ENCODE measurements around the gene BACE2.
A peak's percentile ranks its signal among the peaks of the same experiment; 100 is the strongest.

The BACE2 gene

DNA sequence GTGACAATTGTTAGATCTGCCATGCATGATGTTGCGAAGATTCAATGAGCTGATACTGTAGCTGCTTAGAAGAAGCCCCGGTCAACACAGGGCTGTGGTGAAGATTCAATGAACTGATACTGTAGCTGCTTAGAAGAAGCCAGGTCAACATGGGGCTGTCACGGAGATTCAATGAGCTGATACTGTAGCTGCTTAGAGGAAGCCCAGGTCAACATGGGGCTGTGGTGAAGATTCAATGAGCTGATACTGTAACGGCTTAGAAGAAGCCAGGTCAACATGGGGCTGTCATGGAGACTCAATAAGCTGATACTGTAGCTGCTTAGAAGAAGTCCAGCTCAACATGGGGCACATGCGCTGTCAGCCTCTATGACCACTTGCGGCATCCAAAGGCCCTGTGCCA, 18.8 kb upstream of the BACE2 start:
- DNase-seq, result no peak

DNA sequence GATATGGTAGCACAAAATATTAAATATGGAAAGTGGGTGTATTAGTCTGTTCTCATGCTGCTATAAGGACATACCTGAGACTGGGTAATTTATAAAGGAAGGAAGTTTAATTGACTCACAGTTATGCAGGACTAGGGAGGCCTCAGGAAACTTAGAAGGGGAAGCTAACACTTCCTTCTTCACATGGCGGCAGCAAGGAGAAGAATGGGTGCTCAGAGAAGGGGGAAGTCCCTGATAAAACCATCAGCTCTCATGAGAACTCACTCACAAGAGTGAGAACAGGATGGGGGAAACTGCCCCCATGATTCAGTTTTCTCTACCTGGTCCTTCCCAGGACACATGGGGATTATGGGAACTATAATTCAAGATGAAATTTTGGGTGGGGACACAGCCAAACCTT, 15.8 kb upstream of the BACE2 start:
- no peak for DNase-seq

DNA sequence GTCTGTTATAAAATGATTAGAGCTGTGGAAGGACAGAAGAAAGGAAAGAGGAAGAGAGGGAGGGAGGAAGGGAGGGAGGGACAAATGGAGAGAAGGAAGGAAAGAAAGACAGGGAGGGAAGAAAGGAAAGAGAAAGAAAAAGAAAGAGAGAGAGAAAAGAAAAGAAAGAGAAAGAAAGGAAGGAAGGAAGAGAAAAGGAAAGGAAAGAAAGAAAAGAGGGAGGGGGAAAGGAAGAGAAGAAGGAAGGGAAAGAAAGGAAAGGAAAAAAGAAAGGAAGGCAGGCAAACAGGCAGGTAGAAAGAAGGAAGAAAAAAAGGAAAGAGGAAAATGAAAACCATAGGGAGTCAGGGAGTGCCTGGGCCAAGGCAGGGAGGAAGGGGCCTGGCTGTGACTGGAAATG, 14.5 kb upstream of the BACE2 start:
- DNase-seq, result no peak

DNA sequence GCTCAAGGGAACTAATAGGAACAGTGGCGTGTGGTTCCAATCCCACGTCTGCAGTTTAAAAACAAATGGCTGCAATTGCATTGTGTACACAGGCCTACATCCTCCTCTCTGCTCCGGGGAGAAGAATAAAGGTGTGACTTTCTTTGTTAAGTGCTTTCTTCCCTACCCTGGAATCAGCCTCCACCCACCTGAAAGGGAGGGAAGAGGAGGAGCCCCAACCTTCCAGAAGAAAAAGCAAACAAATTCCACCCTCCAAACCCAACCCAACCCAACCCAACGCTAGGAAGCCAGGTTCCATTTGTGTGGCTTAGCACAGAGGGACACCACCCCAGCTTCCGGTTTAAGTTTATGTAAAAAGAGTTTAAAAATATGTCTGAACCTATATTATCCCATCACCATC, 11.8 kb upstream of the BACE2 start:
- no peak for DNase-seq

DNA sequence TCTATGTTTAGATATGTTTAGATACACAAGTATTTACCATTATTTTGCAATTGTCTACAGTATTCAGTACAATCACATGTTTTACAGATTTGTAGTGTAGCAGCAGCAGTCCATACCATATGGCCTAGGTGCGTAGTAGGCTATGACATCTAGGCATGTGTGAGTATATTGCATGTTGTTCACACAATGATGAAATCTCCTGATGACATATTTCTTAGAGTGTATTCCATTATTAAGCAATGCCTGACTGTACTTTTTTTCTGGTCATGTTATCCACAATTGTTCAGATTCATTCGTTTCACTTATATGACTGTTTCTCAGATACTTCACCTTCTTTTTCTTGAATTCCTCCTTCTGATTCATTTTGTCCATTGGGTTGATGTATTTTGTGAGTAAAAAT, 9.9 kb upstream of the BACE2 start:
- no peak for DNase-seq

DNA sequence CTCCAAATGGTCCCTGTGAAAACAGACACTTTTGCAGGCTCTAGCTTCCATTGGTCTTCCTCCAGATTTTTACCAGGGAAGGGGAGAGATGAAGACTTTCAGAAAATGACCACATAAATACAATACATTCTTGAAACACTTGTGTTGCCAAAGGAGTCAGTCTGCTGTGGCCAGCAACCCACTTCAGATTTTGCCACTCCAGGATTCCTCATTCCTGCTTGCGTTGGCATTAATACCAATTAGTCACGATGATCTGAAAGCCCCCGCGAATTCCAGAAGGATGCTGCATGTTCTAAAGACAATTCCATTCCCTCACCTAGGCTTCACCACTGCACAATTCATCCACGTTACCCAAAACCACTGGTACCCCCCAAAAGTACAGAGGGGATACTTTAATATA, 7.9 kb upstream of the BACE2 start:
- DNase-seq, result no peak

DNA sequence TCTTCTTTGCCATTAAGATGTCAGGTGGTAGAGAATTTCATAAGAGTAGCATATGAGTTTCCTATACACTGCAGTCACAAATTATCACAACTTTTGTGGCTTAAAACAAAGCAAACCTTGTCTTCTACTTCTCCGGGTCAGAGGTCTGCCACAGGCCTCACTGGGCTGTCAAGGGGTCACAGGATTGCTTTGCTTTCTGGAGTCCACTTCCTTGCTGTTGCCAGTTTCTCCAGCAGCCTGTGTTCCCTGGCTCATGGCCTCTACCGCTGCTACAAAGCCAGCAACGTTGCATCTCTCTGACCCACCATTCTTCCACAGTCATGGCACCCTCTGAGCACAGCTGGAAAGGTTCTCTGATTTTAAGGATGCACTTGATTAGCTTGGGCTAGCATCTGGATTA, 6.5 kb upstream of the BACE2 start:
- DNase-seq, result no peak

DNA sequence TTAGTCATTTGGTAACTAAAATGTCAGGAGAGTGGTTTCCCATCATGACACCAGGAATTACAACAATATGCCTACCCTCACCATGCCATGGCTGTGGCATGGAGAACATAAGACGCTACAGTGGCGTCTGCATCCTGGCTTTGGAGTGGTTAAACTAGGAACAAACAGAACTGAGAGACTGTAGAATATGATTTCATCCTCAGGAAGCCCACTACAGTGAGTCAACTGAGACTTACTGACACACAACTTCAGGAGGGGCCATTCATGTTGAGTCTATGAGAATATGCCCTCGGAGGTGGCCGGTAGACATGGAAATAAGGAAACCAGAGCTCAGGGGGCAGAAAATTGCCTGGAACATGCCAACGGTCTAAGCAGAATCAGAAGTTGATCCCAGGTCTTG, 5.9 kb upstream of the BACE2 start:
- DNase-seq, result no peak

DNA sequence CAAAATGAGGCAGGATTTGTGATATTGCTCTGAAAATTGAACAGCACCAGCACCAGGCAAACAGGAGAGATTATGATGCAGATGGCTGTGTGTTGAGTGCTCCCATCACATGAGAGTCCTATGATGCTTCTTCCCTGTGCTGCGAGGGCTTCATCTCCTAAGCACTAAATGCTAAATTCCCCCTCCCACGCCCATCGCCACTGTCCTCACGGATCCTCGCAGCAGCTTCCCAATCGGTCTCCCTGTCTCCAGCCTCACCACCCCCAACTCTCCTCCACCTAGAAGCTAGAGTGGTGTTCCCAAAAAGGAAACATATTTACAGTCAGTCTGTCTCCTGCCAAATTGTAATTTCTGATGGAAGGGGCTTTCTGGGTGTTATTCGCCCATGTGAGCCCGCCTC, 4.9 kb upstream of the BACE2 start:
- no peak for DNase-seq

DNA sequence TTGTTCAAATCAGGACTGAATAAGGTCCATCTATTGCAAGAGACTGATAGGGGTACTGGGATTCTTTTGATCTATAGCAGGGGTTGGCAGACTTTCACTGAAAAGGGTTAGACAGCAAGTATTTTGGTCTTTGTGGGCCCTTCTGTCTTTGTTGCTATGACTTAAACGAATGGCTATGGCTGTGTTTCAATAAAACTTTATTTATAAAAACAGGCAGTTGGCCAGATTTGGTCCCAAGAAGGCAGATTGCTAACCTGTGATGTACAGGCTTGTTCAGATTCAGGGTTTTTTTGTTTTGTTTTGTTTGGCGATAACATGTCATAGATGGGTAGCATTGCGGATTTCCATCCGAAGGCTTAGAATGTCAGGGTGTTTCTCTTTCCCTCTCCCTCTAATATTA, 3.9 kb upstream of the BACE2 start:
- DNase-seq, result no peak

DNA sequence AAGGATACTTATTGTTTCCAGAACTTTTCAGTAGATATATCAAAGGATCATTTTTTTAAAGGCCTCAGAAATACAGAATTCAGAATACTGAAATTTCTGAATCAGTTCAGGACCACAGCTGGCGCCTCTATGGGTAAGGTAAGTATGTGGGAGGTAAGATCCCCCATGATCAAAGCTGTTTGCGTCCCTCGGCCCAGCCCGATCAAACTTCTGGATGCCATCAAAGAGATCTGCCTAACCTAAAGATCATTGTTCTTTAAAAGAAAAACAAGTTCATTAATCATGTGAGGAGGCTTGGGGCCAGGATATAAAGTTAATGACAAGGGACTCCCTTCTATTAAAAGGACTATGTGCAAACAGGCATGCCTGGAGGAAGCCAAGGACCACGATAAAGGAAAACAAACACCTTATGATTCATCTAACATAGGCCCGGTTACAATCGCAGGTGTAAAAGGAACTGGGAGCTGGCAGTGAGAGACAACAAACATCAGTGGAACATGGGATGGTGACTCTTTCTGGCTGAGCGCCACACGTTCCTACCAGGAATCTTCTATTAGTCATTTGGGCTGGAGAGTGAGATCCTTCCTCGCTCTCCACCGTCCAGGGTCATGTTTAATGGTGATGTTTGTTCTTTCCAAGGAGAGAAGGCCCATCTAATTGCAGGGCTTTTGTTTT, 2.8 kb upstream of the BACE2 start:
- DNase-seq, result peak; percentile 80

DNA sequence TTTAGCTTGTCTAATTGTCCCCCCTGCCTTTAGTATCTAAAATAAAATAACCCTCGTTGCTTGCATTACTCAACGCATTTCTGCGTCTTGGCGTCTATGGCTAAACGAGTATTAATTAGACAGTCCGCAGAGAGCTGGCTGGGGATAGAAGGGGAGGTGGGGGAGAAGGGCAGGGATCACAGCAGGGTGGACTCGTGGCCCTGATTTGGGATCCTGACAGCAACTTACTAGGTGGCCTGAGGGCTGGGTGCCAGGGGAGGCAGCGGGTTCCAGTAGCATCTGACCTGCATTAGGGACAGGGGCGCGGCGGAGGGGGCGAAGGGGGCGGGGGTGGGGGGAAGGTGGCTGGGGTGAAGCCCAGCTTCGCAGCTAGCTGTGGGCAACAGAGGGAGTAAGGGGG, 1.1 kb upstream of the BACE2 start:
- no peak for DNase-seq

DNA sequence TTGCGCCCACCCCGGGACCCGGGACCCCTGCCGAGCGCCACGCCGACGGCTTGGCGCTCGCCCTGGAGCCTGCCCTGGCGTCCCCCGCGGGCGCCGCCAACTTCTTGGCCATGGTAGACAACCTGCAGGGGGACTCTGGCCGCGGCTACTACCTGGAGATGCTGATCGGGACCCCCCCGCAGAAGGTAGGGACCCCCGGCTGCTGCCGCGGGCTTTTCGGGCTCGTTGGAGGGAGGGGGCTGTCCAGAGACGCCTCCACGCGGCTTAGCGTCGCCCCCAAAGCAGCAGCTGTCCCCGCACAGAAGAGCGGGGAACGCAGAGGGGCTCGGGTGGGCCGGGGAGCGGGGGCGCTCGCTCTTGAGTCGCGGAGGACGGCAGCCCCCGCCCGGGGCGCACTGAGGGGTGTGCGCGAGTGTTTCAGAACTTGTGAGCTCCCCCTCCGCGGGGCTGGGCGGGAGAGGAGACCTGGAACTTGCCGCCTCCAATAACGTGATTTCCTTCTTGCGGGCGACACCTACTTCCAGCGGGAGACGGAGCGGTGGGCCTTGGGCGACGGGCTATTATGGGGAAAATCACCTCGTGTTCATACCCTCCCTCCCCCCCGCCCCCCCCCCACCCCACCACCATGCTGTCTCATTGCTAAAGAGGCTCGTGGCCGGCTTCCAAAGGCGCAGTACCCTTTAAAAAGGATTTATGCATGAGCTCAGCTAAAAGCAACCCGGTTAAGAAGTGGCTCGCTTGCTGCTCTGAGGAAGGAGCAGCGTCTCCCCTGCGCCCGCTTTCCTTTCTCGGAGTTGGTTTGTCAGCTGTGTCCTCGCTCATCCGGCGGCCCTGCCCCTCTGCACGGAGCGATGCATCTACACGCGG, 664 bp downstream of the BACE2 start:
- DNase-seq, result peak; percentile 20

DNA sequence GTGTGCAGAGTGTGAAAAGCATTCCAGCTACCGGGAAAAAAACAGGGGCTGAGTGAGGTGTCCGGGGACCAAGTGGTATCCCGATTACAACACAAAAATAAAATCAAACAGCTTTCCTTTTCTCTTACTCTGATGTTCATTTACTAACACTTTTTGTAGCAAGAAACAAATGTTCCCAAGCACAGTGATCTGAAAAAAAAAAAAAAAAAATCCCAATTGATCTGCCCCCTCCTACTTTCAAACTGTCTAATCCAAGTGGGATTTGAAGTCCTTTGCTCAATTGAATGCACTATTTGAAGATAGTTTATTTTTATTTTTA, 1.3 kb downstream of the BACE2 start:
- no peak for DNase-seq

DNA sequence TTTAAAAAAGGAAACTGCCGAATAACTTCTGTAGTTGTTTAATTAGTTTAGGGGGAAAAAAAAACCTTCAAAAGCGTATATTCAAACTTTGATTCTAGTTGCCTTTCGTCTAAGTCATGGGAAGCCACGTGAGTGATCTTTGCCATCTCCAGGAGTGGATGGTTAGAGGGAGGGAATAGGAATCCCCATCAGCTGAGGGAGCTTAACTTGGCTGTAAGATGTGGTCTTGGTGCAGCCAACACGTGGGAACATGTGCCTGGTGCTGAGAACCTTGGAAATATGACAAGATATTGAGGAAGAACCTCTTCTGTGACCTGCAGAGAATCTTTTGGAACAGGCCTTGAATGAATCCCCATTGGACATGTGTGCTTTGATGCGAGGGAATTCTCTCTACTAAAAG, 1.7 kb downstream of the BACE2 start:
- no peak for DNase-seq

DNA sequence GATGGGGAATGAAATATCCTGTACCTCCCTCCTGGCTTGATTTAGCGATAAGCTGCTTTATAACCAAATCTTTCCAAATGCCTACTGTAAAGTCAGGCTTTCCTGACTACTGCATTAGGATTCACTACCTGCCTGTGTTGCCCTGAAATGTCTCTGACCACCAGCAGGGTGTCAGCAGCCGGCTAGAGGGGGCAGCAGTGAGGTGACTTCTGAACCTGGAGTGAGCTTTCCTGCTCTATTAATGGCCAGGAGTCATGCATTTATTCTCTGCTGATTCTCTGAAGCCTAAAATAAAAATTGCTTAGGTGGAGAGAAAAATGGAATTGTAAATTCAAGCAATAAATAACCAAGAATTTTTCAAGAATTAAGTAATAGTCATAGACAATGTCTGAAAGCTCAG, 2.5 kb downstream of the BACE2 start:
- DNase-seq, result no peak

DNA sequence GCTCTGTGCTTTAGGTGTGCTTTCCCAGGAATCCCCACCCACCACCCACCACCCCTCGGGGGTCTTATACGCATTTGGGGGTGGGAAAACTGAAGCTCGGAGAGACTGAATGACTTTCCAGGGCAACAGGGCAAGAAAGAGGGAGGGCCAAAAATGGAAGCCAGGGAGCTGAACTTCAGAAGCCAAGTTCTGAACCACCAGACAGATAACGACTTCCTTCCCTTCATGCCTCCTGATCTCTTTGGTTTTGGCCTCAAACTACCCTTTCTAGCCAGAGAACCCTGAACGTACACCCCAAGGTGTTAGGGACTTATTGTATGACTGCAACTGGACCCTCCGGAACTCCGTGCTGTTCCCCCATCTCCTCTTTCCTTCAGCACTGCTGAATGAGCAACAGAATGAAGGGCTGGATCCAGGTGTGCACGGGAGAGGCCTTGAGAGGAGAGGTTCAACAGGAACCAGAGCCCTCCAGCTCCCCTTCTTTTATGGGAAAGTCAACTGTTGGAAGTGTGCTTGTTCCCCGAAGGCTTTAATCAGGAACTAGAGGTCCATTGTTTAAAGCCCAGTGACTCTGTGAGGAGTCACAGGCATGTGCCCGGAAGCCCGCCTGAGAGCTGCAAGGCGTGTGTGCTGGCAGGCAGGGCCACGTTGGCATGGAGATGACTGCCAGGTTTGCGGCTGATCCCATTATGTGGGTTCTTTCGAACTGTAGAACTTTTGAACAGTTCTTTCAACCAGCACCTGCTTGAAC, 3.1 kb downstream of the BACE2 start:
- DNase-seq, result peak; percentile 51

DNA sequence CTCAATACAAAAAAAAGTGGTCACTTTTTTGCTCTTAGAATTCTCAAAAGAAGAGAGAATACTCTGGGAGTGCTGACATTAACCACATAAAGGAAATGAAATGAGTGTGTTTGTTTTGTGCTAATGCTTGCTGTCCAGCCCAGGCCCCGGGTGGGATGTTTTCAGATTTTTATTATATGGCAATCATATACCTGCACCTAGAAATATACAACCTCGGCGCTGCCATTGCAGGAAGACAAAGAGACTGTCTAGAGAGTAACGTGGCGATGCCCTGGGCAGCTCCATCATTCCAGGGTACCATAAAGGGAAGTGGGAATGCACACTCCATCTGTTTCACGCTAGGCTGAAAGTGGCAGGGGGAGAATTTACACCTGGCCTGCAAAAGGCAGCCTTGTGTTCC, 7.1 kb downstream of the BACE2 start:
- DNase-seq, result no peak

DNA sequence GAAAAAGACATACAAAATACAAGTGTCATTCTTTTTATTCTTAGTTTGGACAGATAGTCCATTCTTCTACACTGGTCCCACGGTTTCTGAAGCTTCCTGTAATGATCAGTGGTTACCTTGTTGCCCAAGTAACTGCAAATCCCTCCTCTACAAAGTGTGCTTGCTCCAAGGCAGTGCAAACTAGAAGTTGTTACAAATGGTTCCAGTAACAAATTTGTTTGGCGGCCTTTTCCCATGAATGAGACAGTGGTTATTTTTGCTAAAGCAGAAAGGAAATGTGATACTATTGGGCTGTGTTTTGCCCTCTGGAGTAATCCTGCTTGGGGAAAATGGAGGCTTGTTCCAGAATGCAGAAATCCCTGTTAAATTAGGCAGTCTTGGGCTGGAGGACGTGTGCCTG, 8.9 kb downstream of the BACE2 start:
- DNase-seq, result no peak

DNA sequence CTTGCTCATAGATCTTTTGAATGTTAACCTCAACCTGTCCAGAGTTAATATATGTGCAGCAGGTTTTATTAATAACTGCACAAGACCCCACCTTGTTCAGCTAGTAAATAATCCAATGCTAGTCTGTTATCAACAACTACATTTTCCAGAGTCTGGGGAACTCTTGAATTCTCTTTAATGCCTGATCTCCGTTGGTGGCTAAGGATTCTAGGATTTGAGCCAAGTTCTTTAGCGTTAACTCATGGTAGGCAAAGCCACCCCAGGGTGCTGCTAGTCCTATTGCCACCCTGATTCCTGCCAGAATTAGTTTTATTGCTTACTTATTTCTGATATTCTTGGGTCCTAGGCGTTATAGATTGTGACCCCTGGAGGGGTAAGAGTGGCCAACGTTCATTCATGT, 12.8 kb downstream of the BACE2 start:
- DNase-seq, result peak; percentile 12

DNA sequence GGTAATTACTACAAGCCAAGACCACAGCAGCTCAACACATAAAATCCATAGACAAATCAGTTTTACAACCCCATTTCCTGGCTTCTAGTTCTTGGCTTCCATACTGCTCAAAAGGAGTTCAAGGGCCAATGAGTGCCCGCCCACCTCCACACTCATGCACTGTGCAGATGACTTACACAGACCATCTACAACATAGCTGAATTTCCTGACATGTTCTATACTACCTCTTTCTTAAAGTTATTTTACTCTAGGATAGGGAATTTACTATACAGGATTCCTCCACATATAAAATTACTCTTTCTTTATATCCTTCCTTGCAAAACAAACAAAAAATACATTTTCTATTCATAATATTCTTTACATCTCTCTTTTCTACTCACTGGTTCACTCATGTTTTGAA, 14.6 kb downstream of the BACE2 start:
- DNase-seq, result no peak

DNA sequence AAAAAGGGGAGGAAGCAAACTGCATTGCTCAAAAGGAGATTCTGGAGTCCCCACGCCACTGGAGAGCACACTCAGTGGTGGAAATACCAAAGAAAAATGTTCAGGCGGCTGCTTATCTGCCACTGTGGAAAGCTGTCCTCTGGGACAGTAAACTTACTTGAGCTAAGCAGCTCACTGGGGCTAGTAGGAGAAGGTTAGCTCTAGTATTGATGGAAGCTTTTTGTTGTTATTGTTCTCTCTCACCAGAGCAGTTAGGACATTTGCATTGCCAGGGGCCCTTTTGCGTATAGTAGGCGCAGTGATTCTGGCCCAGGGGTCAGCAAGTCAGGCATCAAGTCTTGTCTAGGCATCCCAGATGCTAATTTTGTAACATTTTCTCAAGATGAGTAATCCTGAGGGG, 15.6 kb downstream of the BACE2 start:
- DNase-seq, result no peak

DNA sequence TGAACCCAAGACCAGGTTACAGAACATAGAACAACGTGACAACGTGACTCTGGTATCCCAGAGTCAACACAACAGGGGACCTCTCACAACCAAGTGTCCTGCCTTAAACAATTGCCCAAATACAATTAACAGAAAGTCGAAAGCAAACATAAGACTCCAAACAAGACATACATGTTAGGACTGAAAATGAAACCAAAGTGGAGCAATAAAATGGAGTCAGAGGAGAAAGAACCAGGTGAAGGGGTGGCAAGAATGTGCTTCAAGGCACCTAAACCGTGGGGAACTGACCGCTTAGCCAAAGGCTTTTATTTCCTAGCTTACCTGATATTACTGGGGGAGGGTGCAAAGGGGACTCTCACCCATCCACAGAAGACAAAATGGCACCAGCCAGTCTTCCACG, 17.8 kb downstream of the BACE2 start:
- DNase-seq, result no peak

All from COR-L47 (cell line).